SK-N-SH (cell line): Measurements from ENCODE around the gene DVL1. TPM values are rescaled to one million over a fixed set of nuclear protein-coding genes. Genes with fewer than 3 reads are reported as not detected.
"Not testable (repeated sequence)": the region's sequence is repeated elsewhere in the genome, so short reads cannot be mapped to it uniquely, and the experiment has no call there.

Experiments used
- CTCF ChIA-PET: fragments of 300-600, 350-600 bp; formaldehyde crosslinking; extraction: SDS; loops from one replicate; lab custom pipeline; 2021; lab: Yijun Ruan, JAX
- POLR2A ChIA-PET: fragments of 350-600 bp; sonication (Branson Sonifier 250); formaldehyde crosslinking; extraction: SDS; loops from one replicate; lab custom pipeline; 2020; ENCODE audit warnings: antibody characterized with exemption, inconsistent platforms; lab: Yijun Ruan, JAX
- DNase-seq: peaks from one replicate; pipeline ENCODE4 v3.0.0; 2012
- H2AFZ ChIP-seq: fragments of 200-600 bp; sonication (generic); 2 replicates; pipeline ENCODE4 v1.8.1; 2016; ENCODE audit warnings: antibody characterized with exemption, mild to moderate bottlenecking, low read depth
- H3F3A ChIP-seq: fragments of 200-600 bp; sonication (generic); replicated peaks from 2 replicates; pipeline ENCODE3; 2016; ENCODE audit warnings: antibody characterized with exemption, mild to moderate bottlenecking; ENCODE audit not compliant: insufficient read depth
- H3K27ac ChIP-seq, 2 experiments: fragments of 200-500 bp in 1 of 2; fragments of 200-600 bp in 1 of 2; sonication (Bioruptor generic) in 1 of 2; sonication (generic), shearing (Covaris generic) in 1 of 2; 2 replicates each; pipeline versions ENCODE4 v1.5.1 to v1.6.1; 2014 to 2016; ENCODE audit warnings: low read depth in 2 of 2, inconsistent platforms in 1 of 2, low read length in 1 of 2, mild to moderate bottlenecking in 1 of 2, mixed read lengths in 1 of 2
- H3K27me3 ChIP-seq: fragments of 200-600 bp; sonication (generic), shearing (Covaris generic); 2 replicates; pipeline ENCODE4 v1.6.1; 2016; ENCODE audit warnings: mixed run types; ENCODE audit not compliant: insufficient read depth
- H3K36me3 ChIP-seq, 2 experiments: fragments of 200-500 bp in 1 of 2; fragments of 200-600 bp in 1 of 2; sonication (Bioruptor generic) in 1 of 2; sonication (generic) in 1 of 2; replicated peaks in 1 of 2; 2 replicates each; pipeline versions ENCODE3 to v1.5.1; 2014 to 2016; ENCODE audit warnings: low read length in 1 of 2, mild to moderate bottlenecking in 1 of 2; ENCODE audit not compliant: insufficient read depth in 2 of 2, control insufficient read depth in 1 of 2
- H3K4me1 ChIP-seq, 2 experiments: fragments of 200-500 bp in 1 of 2; fragments of 200-600 bp in 1 of 2; sonication (Bioruptor generic) in 1 of 2; sonication (generic), shearing (Covaris generic) in 1 of 2; 2 replicates each; pipeline versions ENCODE4 v1.5.1 to v1.6.1; 2014 to 2016; ENCODE audit warnings: low read depth in 1 of 2, low read length in 1 of 2, mixed run types in 1 of 2; ENCODE audit not compliant: insufficient read depth in 2 of 2, control insufficient read depth in 1 of 2
- H3K4me2 ChIP-seq: fragments of 200-600 bp; sonication (generic), shearing (Covaris generic); 2 replicates; pipeline ENCODE4 v1.6.1; 2017; ENCODE audit warnings: mixed run types
- H3K4me3 ChIP-seq, 2 experiments: fragments of 200-500 bp in 1 of 2; fragments of 200-600 bp in 1 of 2; sonication (Bioruptor generic) in 1 of 2; sonication (generic), shearing (Covaris generic) in 1 of 2; 2 replicates each; pipeline versions ENCODE4 v1.5.1 to v1.8.1; 2014 to 2016; ENCODE audit warnings: low read depth in 2 of 2, inconsistent platforms in 1 of 2, low read length in 1 of 2, mild to moderate bottlenecking in 1 of 2, mixed read lengths in 1 of 2, moderate library complexity in 1 of 2
- H3K79me2 ChIP-seq: fragments of 200-600 bp; sonication (generic); 2 replicates; pipeline ENCODE4 v1.8.1; 2017; ENCODE audit warnings: mild to moderate bottlenecking; ENCODE audit not compliant: insufficient read depth
- H3K9ac ChIP-seq: fragments of 200-600 bp; sonication (generic); 2 replicates; pipeline ENCODE4 v1.6.1; 2017; ENCODE audit warnings: mixed run types
- H3K9me2 ChIP-seq: fragments of 200-600 bp; sonication (generic); 2 replicates; pipeline ENCODE4 v1.6.1; 2017; ENCODE audit warnings: mixed run types
- H3K9me3 ChIP-seq: fragments of 200-600 bp; sonication (generic); 2 replicates; pipeline ENCODE4 v1.6.1; 2017; ENCODE audit warnings: mixed run types, mild to moderate bottlenecking, moderate library complexity
- H4K20me1 ChIP-seq: fragments of 200-600 bp; sonication (generic); 2 replicates; pipeline ENCODE4 v1.6.1; 2017; ENCODE audit warnings: mild to moderate bottlenecking, mixed run types; ENCODE audit not compliant: insufficient read depth
- CHD2 ChIP-seq: fragments of 150-350 bp; IDR thresholded peaks from 2 replicates; pipeline ENCODE4 v1.6.1; 2018; ENCODE audit warnings: low read length; ENCODE audit not compliant: partially characterized antibody
- ELF1 ChIP-seq: IDR thresholded peaks from 2 replicates; pipeline ENCODE4 v1.4.0; 2012
- EP300 ChIP-seq, 2 experiments: IDR thresholded peaks; 2 replicates each; pipeline versions ENCODE4 v1.4.0 to v1.6.1; 2012; ENCODE audit warnings: borderline replicate concordance in 1 of 2, low read depth in 1 of 2, low read length in 1 of 2
- EZH2phosphoT487 ChIP-seq: fragments of 200-600 bp; sonication (generic); IDR thresholded peaks from 2 replicates; pipeline ENCODE4 v1.6.1; 2017; ENCODE audit warnings: low read depth, mixed run types, mild to moderate bottlenecking, antibody characterized with exemption, moderate library complexity, borderline replicate concordance
- FOSL2 ChIP-seq: IDR thresholded peaks from 2 replicates; pipeline ENCODE4 v1.4.0; 2012; ENCODE audit warnings: low read depth, mild to moderate bottlenecking, moderate library complexity, borderline replicate concordance
- IRF3 ChIP-seq: fragments of 150-350 bp; IDR thresholded peaks from 2 replicates; pipeline ENCODE4 v1.6.1; 2016; ENCODE audit warnings: mild to moderate bottlenecking, low read depth, low read length
- MAX ChIP-seq: IDR thresholded peaks from 2 replicates; pipeline ENCODE4 v1.4.0; 2012; ENCODE audit warnings: low read depth
- MXI1 ChIP-seq: IDR thresholded peaks from 2 replicates; pipeline ENCODE4 v1.6.1; 2012; ENCODE audit warnings: mild to moderate bottlenecking, low read depth, low read length, improper control_type of control experiment
- NFIC ChIP-seq: IDR thresholded peaks from 2 replicates; pipeline ENCODE4 v1.4.0; 2012; ENCODE audit warnings: borderline replicate concordance
- RCOR1 ChIP-seq: fragments of 150-350 bp; IDR thresholded peaks from 2 replicates; pipeline ENCODE4 v1.6.1; 2017; ENCODE audit warnings: antibody characterized with exemption, low read length
- SIN3A ChIP-seq: IDR thresholded peaks from 2 replicates; pipeline ENCODE4 v1.6.1; 2012; ENCODE audit warnings: low read depth, mild to moderate bottlenecking, low read length, moderate library complexity, borderline replicate concordance
- YY1 ChIP-seq: IDR thresholded peaks from 2 replicates; pipeline ENCODE4 v1.4.0; 2012; ENCODE audit warnings: low read depth, mild to moderate bottlenecking
- ZBTB33 ChIP-seq: IDR thresholded peaks from 2 replicates; pipeline ENCODE4 v1.4.0; 2012; ENCODE audit warnings: low read depth, borderline replicate concordance
- WGBS: methylation state at CpG from one replicate; pipeline ENCODE4 v1.1.6; 2017; ENCODE audit warnings: low lambda C conversion rate; 5-methylcytosine and 5-hydroxymethylcytosine counted together
- polyA plus RNA-seq, 3 experiments: library from polyadenylated mRNA; depleted of rRNA; stranded (reverse); fragments of >200 nt; gene quantifications; 2 replicates each; pipeline ENCODE4 v1.2.3, GENCODE V29; 2012

The DVL1 gene
- polyA plus RNA-seq, 1 of the 3 experiments (the other 2 are of a cell fraction): 32.0 TPM

- TF ChIP-seq IRF3 (no peak), ZBTB33 (no peak), SIN3A (no peak)
Observed at GRCh38 chr1:1387098-1388077, 38.2 kb upstream of the DVL1 start (continued).

GRCh38 chr1:1385931-1386330 lies 36.7 kb upstream of the DVL1 start:
- Histone ChIP-seq H3K27me3 (no peaks in the 10 kb centered on the region), H3K27ac (no peak overlapping the region), H3K36me3 (peaks cover 20 to 47% of the 10 kb centered on the region in 2 experiments), H3K9me3 (no peaks in the 10 kb centered on the region), H3K4me1 (no peaks in the 10 kb centered on the region), H3K9ac (no peak overlapping the region), H2AFZ (no peak overlapping the region), H3K4me3 (no peak overlapping the region), H3F3A (no peaks in the 10 kb centered on the region), H3K4me2 (no peak overlapping the region), H3K79me2 (0 out of 2 replicates have a peak, but pooled peaks cover 7% of the 10 kb centered on the region), H4K20me1 (no peaks in the 10 kb centered on the region), H3K9me2 (no peaks in the 10 kb centered on the region)
- POLR2A ChIA-PET: no interaction called here
- TF ChIP-seq EP300 (IDR thresholded peaks at IDR 0.05; ENCODE audit: borderline replicate concordance in 1 of 2, low read depth in 1 of 2, low read length in 1 of 2) (no peak), IRF3 (no peak), CHD2 (no peak), FOSL2 (no peak), ELF1 (no peak), YY1 (no peak), MXI1 (no peak), MAX (no peak), NFIC (no peak), EZH2phosphoT487 (no peak), RCOR1 (no peak)
- WGBS: 86% methylated on average over 7 of the region's 8 CpGs
- DNase-seq: peak; percentile 14
- CTCF ChIA-PET: interaction anchor here (1.3 to 1.8 kb wide), 3 partner anchors 10 to 15 kb away, joined by 4 to 6 read pairs (median 6); partner anchors contain the start of gene AURKAIP1

- not testable (repeated sequence) for H3K9me2 ChIP-seq, H3K4me3 ChIP-seq, H3K27me3 ChIP-seq, H3K9ac ChIP-seq, DNase-seq, H3K4me1 ChIP-seq, H3K9me3 ChIP-seq, H3K27ac ChIP-seq, H3K4me2 ChIP-seq, H2AFZ ChIP-seq, H3F3A ChIP-seq, H3K79me2 ChIP-seq, H4K20me1 ChIP-seq
- WGBS: 93% methylated on average over 15 of the region's 29 CpGs
- H3K36me3 ChIP-seq: peaks cover 14 to 41% of the 10 kb centered on the region in 2 experiments
- CTCF ChIA-PET: interaction anchor here (0.8 to 1.8 kb wide), 4 partner anchors 10 to 16 kb away, joined by 4 to 6 read pairs (median 5); partner anchors contain the start of gene AURKAIP1
- POLR2A ChIA-PET: interaction anchor here (0.8 kb wide), 1 partner anchor 14 kb away, joined by 4 read pairs; the partner anchor contains the start of gene CCNL2
Observed at GRCh38 chr1:1385339-1385738, 36.1 kb upstream of the DVL1 start.
